ENCODE results near the gene CEP63. TPM values are rescaled to one million over a fixed set of nuclear protein-coding genes. Genes with fewer than 3 reads are reported as not detected.

CEP63 gene
- polyA plus RNA-seq, 1 donor from 2014 or later: 23.9 TPM

GRCh38 chr3:134598763-134599545 is 113.1 kb downstream of the CEP63 start:
- peaks cover 7% of the 10 kb centered on the region for H3K27me3 Mint-ChIP-seq
- H3K9me3 Mint-ChIP-seq: peaks cover 0 to 1% (median 0%) of the 10 kb centered on the region in 3 donors
- no peak overlapping the region for H3K4me3 Mint-ChIP-seq
- H3K4me1 Mint-ChIP-seq: peaks cover 2 to 7% (median 5%) of the 10 kb centered on the region in 3 donors
- no peaks in the 10 kb centered on the region for H3K36me3 Mint-ChIP-seq
- H3K27ac Mint-ChIP-seq: no peak overlapping the region

- no peak overlapping the region for H3K27ac Mint-ChIP-seq
- H3K27me3 Mint-ChIP-seq: peaks cover 7% of the 10 kb centered on the region
- H3K9me3 Mint-ChIP-seq: no peaks in the 10 kb centered on the region
- no peak overlapping the region for H3K4me3 Mint-ChIP-seq
- H3K36me3 Mint-ChIP-seq: no peaks in the 10 kb centered on the region
- peaks cover 2 to 7% (median 5%) of the 10 kb centered on the region in 3 donors for H3K4me1 Mint-ChIP-seq
Measured at GRCh38 chr3:134600206-134600605, 114.3 kb downstream of the CEP63 start.

- Mint-ChIP-seq H3K4me1 (peaks cover 3 to 7% (median 5%) of the 10 kb centered on the region in 3 donors), H3K36me3 (no peaks in the 10 kb centered on the region), H3K4me3 (peak overlapping the region in 1 of 4 donors; percentile 38), H3K27ac (no peak overlapping the region), H3K27me3 (peaks cover 11% of the 10 kb centered on the region), H3K9me3 (peaks cover 0 to 2% (median 0%) of the 10 kb centered on the region in 3 donors)
Measured at GRCh38 chr3:134600685-134601463, 115.0 kb downstream of the CEP63 start.

GRCh38 chr3:134601539-134602439 is 115.9 kb downstream of the CEP63 start:
- H3K27me3 Mint-ChIP-seq: peaks cover 12% of the 10 kb centered on the region
- no peak overlapping the region for H3K27ac Mint-ChIP-seq
- no peak overlapping the region for H3K4me3 Mint-ChIP-seq
- H3K9me3 Mint-ChIP-seq: peaks cover 0 to 2% (median 0%) of the 10 kb centered on the region in 3 donors
- H3K4me1 Mint-ChIP-seq: peaks cover 3 to 7% (median 5%) of the 10 kb centered on the region in 3 donors
- H3K36me3 Mint-ChIP-seq: no peaks in the 10 kb centered on the region

- H3K4me1 Mint-ChIP-seq: peaks cover 3 to 7% (median 5%) of the 10 kb centered on the region in 3 donors
- H3K27ac Mint-ChIP-seq: no peak overlapping the region
- peaks cover 0 to 2% (median 0%) of the 10 kb centered on the region in 3 donors for H3K9me3 Mint-ChIP-seq
- H3K27me3 Mint-ChIP-seq: peaks cover 12% of the 10 kb centered on the region
- no peak overlapping the region for H3K4me3 Mint-ChIP-seq
- H3K36me3 Mint-ChIP-seq: no peaks in the 10 kb centered on the region
Measured at GRCh38 chr3:134602440-134602814, 116.6 kb downstream of the CEP63 start.

GRCh38 chr3:134603480-134603879 is 117.6 kb downstream of the CEP63 start:
- H3K9me3 Mint-ChIP-seq: peaks cover 0 to 2% (median 0%) of the 10 kb centered on the region in 3 donors
- no peaks in the 10 kb centered on the region for H3K36me3 Mint-ChIP-seq
- H3K4me3 Mint-ChIP-seq: no peak overlapping the region
- peaks cover 13% of the 10 kb centered on the region for H3K27me3 Mint-ChIP-seq
- peaks cover 3 to 7% (median 5%) of the 10 kb centered on the region in 3 donors for H3K4me1 Mint-ChIP-seq
- no peak overlapping the region for H3K27ac Mint-ChIP-seq

- H3K4me3 Mint-ChIP-seq: peak overlapping the region in 1 of 4 donors; percentile 36
- H3K27ac Mint-ChIP-seq: no peak overlapping the region
- H3K9me3 Mint-ChIP-seq: peaks cover 0 to 2% (median 0%) of the 10 kb centered on the region in 3 donors
Measured at GRCh38 chr3:134603956-134604355, 118.1 kb downstream of the CEP63 start.

GRCh38 chr3:134605556-134605955 is 119.7 kb downstream of the CEP63 start:
- H3K4me1 Mint-ChIP-seq: peaks cover 3 to 5% (median 5%) of the 10 kb centered on the region in 3 donors
- peak overlapping the region in 1 of 3 donors; percentile 28 for H3K27ac Mint-ChIP-seq
- H3K9me3 Mint-ChIP-seq: peaks cover 0 to 2% (median 0%) of the 10 kb centered on the region in 3 donors
- no peaks in the 10 kb centered on the region for H3K36me3 Mint-ChIP-seq
- peaks cover 15% of the 10 kb centered on the region for H3K27me3 Mint-ChIP-seq
- H3K4me3 Mint-ChIP-seq: peak overlapping the region in 1 of 4 donors; percentile 37

More at GRCh38 chr3:134603956-134604355, 118.1 kb downstream of the CEP63 start:
- H3K36me3 Mint-ChIP-seq: no peaks in the 10 kb centered on the region
- peaks cover 16% of the 10 kb centered on the region for H3K27me3 Mint-ChIP-seq
- peaks cover 3 to 7% (median 5%) of the 10 kb centered on the region in 3 donors for H3K4me1 Mint-ChIP-seq

- Mint-ChIP-seq H3K4me1 (peaks cover 0 to 1% (median 0%) of the 10 kb centered on the region in 3 donors), H3K27me3 (peaks cover 13% of the 10 kb centered on the region), H3K27ac (no peak overlapping the region), H3K9me3 (peaks cover 0 to 2% (median 0%) of the 10 kb centered on the region in 3 donors), H3K4me3 (no peak overlapping the region), H3K36me3 (no peaks in the 10 kb centered on the region)
Measured at GRCh38 chr3:134606033-134607025, 120.5 kb downstream of the CEP63 start.

GRCh38 chr3:134607054-134608022 is 121.5 kb downstream of the CEP63 start:
- no peak overlapping the region for H3K4me3 Mint-ChIP-seq
- peaks cover 0 to 1% (median 0%) of the 10 kb centered on the region in 3 donors for H3K4me1 Mint-ChIP-seq
- no peak overlapping the region for H3K27ac Mint-ChIP-seq
- peaks cover 0 to 2% (median 0%) of the 10 kb centered on the region in 3 donors for H3K9me3 Mint-ChIP-seq
- no peaks in the 10 kb centered on the region for H3K36me3 Mint-ChIP-seq
- peaks cover 13% of the 10 kb centered on the region for H3K27me3 Mint-ChIP-seq

GRCh38 chr3:134608023-134608770 is 122.3 kb downstream of the CEP63 start:
- Mint-ChIP-seq H3K4me3 (no peak overlapping the region), H3K9me3 (peaks cover 0 to 2% (median 0%) of the 10 kb centered on the region in 3 donors), H3K36me3 (no peaks in the 10 kb centered on the region), H3K4me1 (peaks cover 0 to 1% (median 0%) of the 10 kb centered on the region in 3 donors), H3K27me3 (peaks cover 13% of the 10 kb centered on the region), H3K27ac (no peak overlapping the region)
